ENCODE measurements around the gene OR2T12.
"Not testable (repeated sequence)": the region's sequence is repeated elsewhere in the genome, so short reads cannot be mapped to it uniquely, and the experiment has no call there.

OR2T12 gene

GRCh38 chr1:248303324-248303723 is at the start of gene OR2T12:
TSS of gene OR2T12 (minus strand) at chr1:248303424. CDS start at chr1:248295578, 7,846 bp downstream.
- no peak for DNase-seq (ENCODE audit: low read depth)

- no peak for DNase-seq (ENCODE audit: low read depth)
Measured at GRCh38 chr1:248348475-248348874, 45.3 kb upstream of the OR2T12 start, which contains the start of gene OR14C36. TSS of gene OR14C36 (plus strand) at chr1:248348775. CDS start at chr1:248348775, 0 bp downstream.

- no peak for DNase-seq (ENCODE audit: low read depth)
Measured at GRCh38 chr1:248343451-248343850, 40.2 kb upstream of the OR2T12 start.

GRCh38 chr1:248324468-248324867 is 21.2 kb upstream of the OR2T12 start, which contains the start of gene OR2M7:
TSS of gene OR2M7 (minus strand) at chr1:248324568. CDS start at chr1:248324568, 0 bp downstream.
- no peak for DNase-seq (ENCODE audit: low read depth)

GRCh38 chr1:248316796-248317195 is 13.6 kb upstream of the OR2T12 start:
- no peak for DNase-seq (ENCODE audit: low read depth)

GRCh38 chr1:248306740-248307139 is 3.5 kb upstream of the OR2T12 start:
- not testable (repeated sequence) for DNase-seq (ENCODE audit: low read depth)

- DNase-seq (ENCODE audit: low read depth), result no peak
Measured at GRCh38 chr1:248306103-248306502, 2.9 kb upstream of the OR2T12 start.

GRCh38 chr1:248305672-248306071 is 2.4 kb upstream of the OR2T12 start:
- not testable (repeated sequence) for DNase-seq (ENCODE audit: low read depth)

- no peak for DNase-seq (ENCODE audit: low read depth)
Measured at GRCh38 chr1:248288391-248288790, 14.8 kb downstream of the OR2T12 start.

GRCh38 chr1:248277876-248278275 is 25.3 kb downstream of the OR2T12 start, which contains the start of gene OR2T33:
TSS of gene OR2T33 (minus strand) at chr1:248277976. CDS start at chr1:248273814, 4,162 bp downstream.
- no peak for DNase-seq (ENCODE audit: low read depth)

- DNase-seq (ENCODE audit: low read depth), result not testable (repeated sequence)
Measured at GRCh38 chr1:248273225-248273624, 30.0 kb downstream of the OR2T12 start.

- no peak for DNase-seq (ENCODE audit: low read depth)
Measured at GRCh38 chr1:248268178-248268577, 35.0 kb downstream of the OR2T12 start.

- not testable (repeated sequence) for DNase-seq (ENCODE audit: low read depth)
Measured at GRCh38 chr1:248259309-248259708, 43.9 kb downstream of the OR2T12 start.

- peak; percentile 17 for DNase-seq (ENCODE audit: low read depth)
Measured at GRCh38 chr1:248243204-248243603, 60.0 kb downstream of the OR2T12 start.
